SK-N-MC (cell line): Measurements from ENCODE around the gene AMER3.

Experiments used
- EZH2 ChIP-seq: fragments of 200-600 bp; sonication (generic); IDR thresholded peaks from one replicate; pipeline ENCODE4 v1.6.1; 2017; ENCODE audit warnings: antibody characterized with exemption
- FOXP2 ChIP-seq: optimal IDR thresholded peaks from 2 replicates; pipeline ENCODE3; 2011; ENCODE audit warnings: mild to moderate bottlenecking, moderate library complexity; ENCODE audit not compliant: insufficient read depth; ENCODE audit errors: extremely low read length, control extremely low read depth

GRCh38 chr2:130813722-130814121, 58.4 kb downstream of the AMER3 start:
- no peak for TF ChIP-seq EZH2
- no peak for TF ChIP-seq FOXP2
